ENCODE measurements around the gene POLR2L.

POLR2L gene

DNA sequence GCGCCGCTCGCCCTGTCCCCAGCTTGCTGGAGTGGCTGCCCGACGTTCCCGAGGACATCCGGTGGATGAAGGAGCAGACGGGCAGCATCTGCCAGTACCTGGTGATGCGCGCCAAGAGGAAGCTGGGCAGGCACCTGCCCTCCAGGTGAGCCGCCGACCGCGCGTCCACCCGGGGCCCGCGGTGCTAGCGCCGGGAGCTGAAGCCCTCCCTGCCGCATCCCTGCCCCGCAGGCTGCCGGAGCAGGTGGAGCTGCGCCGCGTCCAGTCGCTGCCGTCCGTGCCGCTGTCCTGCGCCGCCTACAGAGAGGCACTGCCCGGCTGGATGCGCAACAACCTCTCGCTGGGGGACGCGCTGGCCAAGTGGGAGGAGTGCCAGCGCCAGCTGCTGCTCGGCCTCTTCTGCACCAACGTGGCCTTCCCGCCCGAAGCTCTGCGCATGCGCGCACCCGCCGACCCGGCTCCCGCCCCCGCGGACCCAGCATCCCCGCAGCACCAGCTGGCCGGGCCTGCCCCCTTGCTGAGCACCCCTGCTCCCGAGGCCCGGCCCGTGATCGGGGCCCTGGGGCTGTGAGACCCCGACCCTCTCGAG is 17.9 kb downstream of the POLR2L start:
- no peak for DNase-seq (ENCODE audit: low read depth in 1 of 2, low spot score in 1 of 2)
- no peak for TF ChIP-seq JUND (IDR thresholded peaks at IDR 0.05; ENCODE audit: low read depth)
- in situ Hi-C loops (cut with HindIII; ENCODE audit: low pct_unique_long_range_greater_than_20kb, low sequenced_read_pairs), result no loop called here

DNA sequence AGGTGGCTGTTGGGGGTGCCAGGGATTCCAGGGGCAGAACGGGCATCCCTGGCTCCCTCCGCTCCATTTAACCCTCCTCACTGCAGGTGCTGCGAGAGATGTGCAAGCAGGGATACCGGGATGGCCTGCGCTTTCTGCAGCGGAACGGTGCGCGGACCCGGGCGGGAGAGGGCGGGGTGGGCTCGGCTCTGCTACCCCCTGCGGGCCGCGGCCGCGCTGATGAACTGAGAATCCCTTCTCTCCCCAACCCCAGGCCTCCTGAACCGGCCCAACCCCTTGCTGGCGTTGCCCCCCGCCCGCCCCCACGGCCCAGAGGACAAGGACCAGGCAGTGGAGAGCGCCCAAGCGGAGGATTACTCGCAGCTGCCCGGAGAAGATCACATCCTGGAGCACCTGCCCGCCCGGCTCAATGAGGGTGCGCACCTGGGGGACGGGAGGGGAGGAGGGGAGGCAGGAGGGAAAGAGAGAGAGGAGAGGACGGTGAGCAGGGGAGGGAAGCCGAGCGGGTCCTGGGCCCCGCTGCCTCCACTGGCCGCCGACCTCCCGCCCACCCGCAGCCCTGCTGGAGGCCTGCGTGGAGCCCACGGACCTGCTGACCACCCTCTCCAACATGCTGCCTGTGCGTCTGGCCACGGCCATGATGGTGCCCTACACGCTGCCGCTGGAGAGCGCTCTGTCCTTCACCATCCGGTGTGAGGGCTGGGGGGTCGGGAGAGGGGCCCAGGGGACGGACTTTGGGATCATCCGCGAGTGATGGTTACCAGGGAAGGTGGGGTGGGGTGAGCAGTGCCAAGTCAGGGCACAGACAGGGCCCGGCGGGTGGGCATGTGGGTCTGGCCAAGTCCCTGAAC is 18.7 kb downstream of the POLR2L start:
- in situ Hi-C loops (cut with HindIII; ENCODE audit: low pct_unique_long_range_greater_than_20kb, low sequenced_read_pairs), result no loop called here
- no peak for TF ChIP-seq JUND (IDR thresholded peaks at IDR 0.05; ENCODE audit: low read depth)
- no peak for DNase-seq (ENCODE audit: low read depth in 1 of 2, low spot score in 1 of 2)

DNA sequence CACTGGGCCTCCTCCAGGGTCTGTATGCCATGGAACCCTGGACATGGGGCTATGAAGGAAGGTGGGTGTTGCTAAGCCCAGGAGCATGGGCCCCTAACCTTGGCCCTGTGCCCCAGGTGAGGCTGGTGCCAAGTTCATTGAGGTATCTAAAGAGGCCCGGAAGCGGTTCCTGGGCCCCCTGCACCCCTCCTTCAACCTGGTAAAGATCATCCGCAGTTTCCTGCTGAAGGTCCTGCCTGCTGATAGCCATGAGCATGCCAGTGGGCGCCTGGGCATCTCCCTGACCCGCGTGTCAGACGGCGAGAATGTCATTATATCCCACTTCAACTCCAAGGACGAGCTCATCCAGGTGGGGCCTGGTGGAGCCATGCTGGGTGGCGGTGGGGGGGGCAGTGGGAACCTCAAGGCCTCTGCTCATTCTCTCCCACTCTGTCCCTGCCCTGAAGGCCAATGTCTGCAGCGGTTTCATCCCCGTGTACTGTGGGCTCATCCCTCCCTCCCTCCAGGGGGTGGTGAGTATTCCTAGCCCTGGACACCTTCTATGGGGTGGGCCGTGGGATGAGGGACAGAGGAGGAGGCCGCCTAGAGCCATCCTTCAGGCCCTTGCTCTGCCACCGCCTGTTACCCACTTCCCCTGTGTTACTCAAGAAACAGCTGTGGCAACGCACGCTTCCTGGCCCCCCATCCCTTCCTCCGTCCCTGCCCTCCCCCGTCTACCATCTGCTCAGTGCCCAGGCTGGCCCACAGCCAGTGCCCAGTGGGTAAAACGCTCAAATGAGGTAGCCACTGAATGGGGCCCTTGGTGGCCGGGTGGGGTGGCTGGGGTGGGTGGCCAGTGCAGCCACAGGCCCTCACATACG is 20.6 kb downstream of the POLR2L start:
- no peak for TF ChIP-seq JUND (IDR thresholded peaks at IDR 0.05; ENCODE audit: low read depth)

DNA sequence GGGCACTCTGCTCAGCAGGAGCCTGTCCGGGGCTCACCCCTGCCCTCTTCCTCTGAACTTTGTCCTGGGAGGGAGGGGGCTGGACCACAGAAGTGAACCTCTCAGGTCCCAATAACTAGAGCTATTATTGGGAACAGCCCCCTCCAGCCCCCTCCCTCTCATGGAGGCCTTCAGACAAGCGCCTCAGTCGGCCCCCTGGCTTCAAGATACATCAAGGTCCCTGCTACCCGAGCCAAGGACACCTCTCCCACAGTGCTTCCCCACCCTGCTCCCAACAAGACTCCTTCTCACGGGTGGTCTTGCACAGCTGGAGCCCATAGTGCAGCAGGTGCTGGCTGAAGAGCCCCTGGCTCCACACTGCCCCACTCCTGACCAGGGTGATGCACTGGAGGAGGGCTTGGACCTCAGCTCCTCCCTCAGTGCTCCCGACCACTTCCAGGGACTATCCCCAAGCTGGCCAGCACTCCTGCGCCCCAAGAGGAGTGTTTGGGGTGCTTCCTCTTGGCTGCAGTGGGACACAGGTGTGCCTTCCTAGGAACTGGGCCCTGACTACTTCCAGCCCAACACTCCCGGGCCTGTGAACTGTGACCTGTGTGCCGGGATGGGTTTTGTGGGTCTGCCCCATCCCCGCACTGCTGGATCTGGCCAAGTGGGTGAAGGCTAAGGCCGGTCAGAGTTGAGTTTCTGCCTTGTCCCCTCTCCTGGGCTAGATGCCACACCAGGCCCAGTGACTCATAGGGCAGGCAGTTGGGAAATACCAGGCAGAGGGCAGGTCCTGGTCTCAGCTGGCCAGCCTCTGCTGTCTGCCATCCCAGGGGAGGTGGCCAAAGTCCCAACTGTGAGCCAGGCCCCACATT is 21.4 kb downstream of the POLR2L start:
- in situ Hi-C loops (cut with HindIII; ENCODE audit: low pct_unique_long_range_greater_than_20kb, low sequenced_read_pairs), result no loop called here
- no peak for TF ChIP-seq JUND (IDR thresholded peaks at IDR 0.05; ENCODE audit: low read depth)
- peak in 1 of 2 experiments; percentile 68 for DNase-seq (ENCODE audit: low read depth in 1 of 2, low spot score in 1 of 2)

More for the DNA sequence above, 20.6 kb downstream of the POLR2L start:
- DNase-seq (ENCODE audit: low read depth in 1 of 2, low spot score in 1 of 2), result no peak
- in situ Hi-C loops (cut with HindIII; ENCODE audit: low pct_unique_long_range_greater_than_20kb, low sequenced_read_pairs), result no loop called here

DNA sequence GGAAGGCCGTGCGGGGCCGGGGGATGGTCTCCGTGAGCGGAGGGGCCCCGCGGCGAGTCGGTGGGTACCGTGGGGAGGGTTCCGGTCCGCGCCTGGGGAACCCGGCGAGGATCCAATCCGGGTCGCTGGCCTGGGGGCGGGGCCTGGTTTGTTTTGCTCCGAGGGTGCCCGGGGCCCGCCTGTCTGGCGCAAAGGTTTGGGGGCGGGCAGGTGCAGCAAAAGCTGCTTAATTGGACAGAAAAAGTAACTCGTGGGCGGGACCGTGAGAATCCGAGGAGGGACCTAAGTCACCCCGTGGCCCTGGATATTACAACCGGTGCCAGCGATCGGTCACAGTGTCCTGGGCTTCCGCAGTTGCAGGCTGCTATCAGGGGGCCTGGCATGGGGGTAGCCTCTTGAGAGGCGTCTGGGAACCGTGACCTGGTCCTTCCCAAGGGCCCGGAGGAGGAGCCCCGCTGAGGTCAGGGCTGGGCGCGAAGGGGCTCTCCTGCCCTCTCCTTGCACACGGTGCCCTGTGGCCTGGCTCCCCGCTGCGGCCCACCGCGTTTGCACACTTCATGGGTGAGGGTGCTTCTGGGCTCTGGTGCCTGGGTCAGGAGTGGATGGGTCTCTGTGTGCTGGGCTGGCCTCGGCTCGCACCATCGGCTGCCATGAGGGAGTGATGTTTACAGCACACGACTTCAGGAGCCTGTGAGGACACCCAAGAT is 22.2 kb downstream of the POLR2L start:
- DNase-seq (ENCODE audit: low read depth in 1 of 2, low spot score in 1 of 2), result peak in 1 of 2 experiments; percentile 93
- in situ Hi-C loops (cut with HindIII; ENCODE audit: low pct_unique_long_range_greater_than_20kb, low sequenced_read_pairs), result no loop called here
- TF ChIP-seq JUND (IDR thresholded peaks at IDR 0.05; ENCODE audit: low read depth), result no peak

GRCh38 chr11:819129-819931 is 23.0 kb downstream of the POLR2L start:
- peak in 1 of 2 experiments; percentile 88 for DNase-seq (ENCODE audit: low read depth in 1 of 2, low spot score in 1 of 2)
- in situ Hi-C loops (cut with HindIII; ENCODE audit: low pct_unique_long_range_greater_than_20kb, low sequenced_read_pairs), result no loop called here
- TF ChIP-seq JUND (IDR thresholded peaks at IDR 0.05; ENCODE audit: low read depth), result no peak

- in situ Hi-C loops (cut with HindIII; ENCODE audit: low pct_unique_long_range_greater_than_20kb, low sequenced_read_pairs), result no loop called here
- no peak for TF ChIP-seq JUND (IDR thresholded peaks at IDR 0.05; ENCODE audit: low read depth)
- peak in 1 of 2 experiments; percentile 69 for DNase-seq (ENCODE audit: low read depth in 1 of 2, low spot score in 1 of 2)
These were observed 23.8 kb downstream of the POLR2L start, which contains the start of gene PNPLA2 for GRCh38 chr11:818396-819128. TSS of gene PNPLA2 (plus strand) at chr11:818914. CDS start at chr11:819719, 805 bp downstream.

DNA sequence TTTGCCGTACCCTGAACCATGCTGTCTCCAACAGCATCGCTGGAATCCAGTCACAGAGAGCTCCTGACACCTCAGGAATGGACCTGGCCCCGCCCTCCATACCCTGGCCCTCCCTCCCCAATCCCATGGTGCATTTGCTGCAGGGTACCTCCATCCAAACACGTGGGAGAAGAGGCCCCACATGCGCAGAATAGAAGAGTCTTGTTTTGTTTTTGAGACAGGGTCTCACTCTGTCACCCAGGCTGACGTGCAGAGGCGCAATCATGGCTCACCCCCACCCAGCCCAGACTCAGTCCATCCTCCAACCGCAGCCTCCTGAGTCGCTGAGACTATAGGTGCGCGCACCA is 25.9 kb downstream of the POLR2L start:
- in situ Hi-C loops (cut with HindIII; ENCODE audit: low pct_unique_long_range_greater_than_20kb, low sequenced_read_pairs), result no loop called here
- DNase-seq (ENCODE audit: low read depth in 1 of 2, low spot score in 1 of 2), result no peak
- TF ChIP-seq JUND (IDR thresholded peaks at IDR 0.05; ENCODE audit: low read depth), result no peak

- no peak for DNase-seq (ENCODE audit: low read depth in 1 of 2, low spot score in 1 of 2)
- in situ Hi-C loops (cut with HindIII; ENCODE audit: low pct_unique_long_range_greater_than_20kb, low sequenced_read_pairs), result no loop called here
- no peak for TF ChIP-seq JUND (IDR thresholded peaks at IDR 0.05; ENCODE audit: low read depth)
These were observed 26.5 kb downstream of the POLR2L start for GRCh38 chr11:815675-816432.

Data from T47D (cell line).